ENCODE data around the gene KDELR3.

Gene KDELR3

GRCh38 chr22:38503021-38503420, 35.1 kb downstream of the KDELR3 start:
- DNase-seq (ENCODE audit: insufficient read length, low spot score): no peak
- no peak for FAIRE-seq
- no peak for TF ChIP-seq POU2F2 (IDR thresholded peaks at IDR 0.05; ENCODE audit: low read depth, low read length)
- no peak for TF ChIP-seq TAF1 (IDR thresholded peaks at IDR 0.05; ENCODE audit: low read depth, low read length)
- no peak for TF ChIP-seq SPI1 (IDR thresholded peaks at IDR 0.05; ENCODE audit: low read depth, low read length)
- peak; percentile 46; the same call in 1 of the 2 replicates for TF ChIP-seq POLR2AphosphoS5 (IDR thresholded peaks at IDR 0.05; ENCODE audit: low read depth, low read length)
- no peak for TF ChIP-seq POLR2A (IDR thresholded peaks at IDR 0.05; ENCODE audit: low read depth, low read length)
- no peak for TF ChIP-seq PAX5 (IDR thresholded peaks at IDR 0.05; ENCODE audit: insufficient read depth, low read length, severe bottlenecking)

GRCh38 chr22:38504731-38505540, 37.0 kb downstream of the KDELR3 start:
- TF ChIP-seq TAF1 (IDR thresholded peaks at IDR 0.05; ENCODE audit: low read depth, low read length) (peak; percentile 69), POLR2AphosphoS5 (IDR thresholded peaks at IDR 0.05; ENCODE audit: low read depth, low read length) (peak; percentile 48; the same call in 1 of the 2 replicates), PAX5 (IDR thresholded peaks at IDR 0.05; ENCODE audit: insufficient read depth, low read length, severe bottlenecking) (no peak), SPI1 (IDR thresholded peaks at IDR 0.05; ENCODE audit: low read depth, low read length) (0 out of 2 replicates have a peak, but pooled peaks have one; percentile 28), POU2F2 (IDR thresholded peaks at IDR 0.05; ENCODE audit: low read depth, low read length) (no peak), POLR2A (IDR thresholded peaks at IDR 0.05; ENCODE audit: low read depth, low read length) (peak; percentile 47; the same call in 1 of the 2 replicates)
- peak; percentile 67 for FAIRE-seq
- DNase-seq (ENCODE audit: insufficient read length, low spot score): peak; percentile 33

- TF ChIP-seq POLR2A (IDR thresholded peaks at IDR 0.05; ENCODE audit: low read depth, low read length): peak; percentile 53; the same call in 1 of the 2 replicates
- TF ChIP-seq POLR2AphosphoS5 (IDR thresholded peaks at IDR 0.05; ENCODE audit: low read depth, low read length): no peak; the same call in 1 of the 2 replicates
- FAIRE-seq: no peak
- peak; percentile 47 for DNase-seq (ENCODE audit: insufficient read length, low spot score)
Observed at GRCh38 chr22:38505541-38506117, 37.7 kb downstream of the KDELR3 start.

- TF ChIP-seq POLR2A (IDR thresholded peaks at IDR 0.05; ENCODE audit: low read depth, low read length) (peak; percentile 70), POU2F2 (IDR thresholded peaks at IDR 0.05; ENCODE audit: low read depth, low read length) (no peak), POLR2AphosphoS5 (IDR thresholded peaks at IDR 0.05; ENCODE audit: low read depth, low read length) (peak; percentile 87), TAF1 (IDR thresholded peaks at IDR 0.05; ENCODE audit: low read depth, low read length) (peak; percentile 89), PAX5 (IDR thresholded peaks at IDR 0.05; ENCODE audit: insufficient read depth, low read length, severe bottlenecking) (no peak), SPI1 (IDR thresholded peaks at IDR 0.05; ENCODE audit: low read depth, low read length) (peak; percentile 64)
- peak; percentile 69 for DNase-seq (ENCODE audit: insufficient read length, low spot score)
- FAIRE-seq: peak; percentile 97
Observed at GRCh38 chr22:38506118-38506962, 38.4 kb downstream of the KDELR3 start, which contains the start of gene DDX17. Gene DDX17 (minus strand): TSS chr22:38506311.

GRCh38 chr22:38510416-38510970, 42.6 kb downstream of the KDELR3 start:
- TF ChIP-seq POLR2AphosphoS5 (IDR thresholded peaks at IDR 0.05; ENCODE audit: low read depth, low read length) (no peak), POU2F2 (IDR thresholded peaks at IDR 0.05; ENCODE audit: low read depth, low read length) (no peak), POLR2A (IDR thresholded peaks at IDR 0.05; ENCODE audit: low read depth, low read length) (no peak), TAF1 (IDR thresholded peaks at IDR 0.05; ENCODE audit: low read depth, low read length) (no peak), SPI1 (IDR thresholded peaks at IDR 0.05; ENCODE audit: low read depth, low read length) (no peak), PAX5 (IDR thresholded peaks at IDR 0.05; ENCODE audit: insufficient read depth, low read length, severe bottlenecking) (no peak)
- no peak for FAIRE-seq
- DNase-seq (ENCODE audit: insufficient read length, low spot score): no peak

GRCh38 chr22:38513063-38513462, 45.2 kb downstream of the KDELR3 start:
- no peak for TF ChIP-seq TAF1 (IDR thresholded peaks at IDR 0.05; ENCODE audit: low read depth, low read length)
- no peak for TF ChIP-seq PAX5 (IDR thresholded peaks at IDR 0.05; ENCODE audit: insufficient read depth, low read length, severe bottlenecking)
- DNase-seq (ENCODE audit: insufficient read length, low spot score) (peak; percentile 35), FAIRE-seq (peak; percentile 82)

GRCh38 chr22:38518620-38519019, 50.7 kb downstream of the KDELR3 start:
- no peak for TF ChIP-seq SPI1 (IDR thresholded peaks at IDR 0.05; ENCODE audit: low read depth, low read length)
- TF ChIP-seq TAF1 (IDR thresholded peaks at IDR 0.05; ENCODE audit: low read depth, low read length): no peak
- TF ChIP-seq PAX5 (IDR thresholded peaks at IDR 0.05; ENCODE audit: insufficient read depth, low read length, severe bottlenecking): no peak
- FAIRE-seq: no peak

GRCh38 chr22:38519453-38520250, 51.8 kb downstream of the KDELR3 start:
- no peak for FAIRE-seq
- no peak for DNase-seq (ENCODE audit: insufficient read length, low spot score)
- no peak for TF ChIP-seq PAX5 (IDR thresholded peaks at IDR 0.05; ENCODE audit: insufficient read depth, low read length, severe bottlenecking)
- no peak for TF ChIP-seq POLR2AphosphoS5 (IDR thresholded peaks at IDR 0.05; ENCODE audit: low read depth, low read length)
- no peak for TF ChIP-seq POU2F2 (IDR thresholded peaks at IDR 0.05; ENCODE audit: low read depth, low read length)
- no peak for TF ChIP-seq TAF1 (IDR thresholded peaks at IDR 0.05; ENCODE audit: low read depth, low read length)
- TF ChIP-seq SPI1 (IDR thresholded peaks at IDR 0.05; ENCODE audit: low read depth, low read length): no peak
- no peak for TF ChIP-seq POLR2A (IDR thresholded peaks at IDR 0.05; ENCODE audit: low read depth, low read length)

More at GRCh38 chr22:38518620-38519019, 50.7 kb downstream of the KDELR3 start:
- DNase-seq (ENCODE audit: insufficient read length, low spot score): no peak
